GM18909 (cell line): ENCODE data around the gene MAML2.
A peak's percentile ranks its signal among the peaks of the same experiment; 100 is the strongest.

Experiments used
- ATAC-seq: cut with Tn5 transposase; IDR thresholded peaks from one replicate; pipeline ENCODE4 v1.9.1; 2021; ENCODE audit warnings: mild to moderate bottlenecking; ENCODE audit not compliant: unreplicated experiment, poor library complexity

MAML2 gene

DNA sequence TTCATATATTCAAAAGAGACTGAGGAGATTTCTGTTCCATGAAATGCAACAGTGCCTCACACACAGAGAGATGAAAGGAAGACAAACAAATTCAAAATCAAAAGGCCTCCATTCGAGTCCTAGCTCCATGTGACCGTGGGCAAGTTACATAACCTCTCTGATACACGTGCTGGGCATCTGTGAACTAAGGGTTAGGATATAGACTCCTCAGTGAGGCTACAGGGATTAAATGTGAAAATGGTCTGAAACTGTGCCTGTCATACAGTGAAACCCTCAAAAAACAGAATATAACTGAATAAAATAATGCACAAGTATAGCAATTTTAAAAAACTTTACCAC is 307.3 kb downstream of the MAML2 start:
- no peak for ATAC-seq

DNA sequence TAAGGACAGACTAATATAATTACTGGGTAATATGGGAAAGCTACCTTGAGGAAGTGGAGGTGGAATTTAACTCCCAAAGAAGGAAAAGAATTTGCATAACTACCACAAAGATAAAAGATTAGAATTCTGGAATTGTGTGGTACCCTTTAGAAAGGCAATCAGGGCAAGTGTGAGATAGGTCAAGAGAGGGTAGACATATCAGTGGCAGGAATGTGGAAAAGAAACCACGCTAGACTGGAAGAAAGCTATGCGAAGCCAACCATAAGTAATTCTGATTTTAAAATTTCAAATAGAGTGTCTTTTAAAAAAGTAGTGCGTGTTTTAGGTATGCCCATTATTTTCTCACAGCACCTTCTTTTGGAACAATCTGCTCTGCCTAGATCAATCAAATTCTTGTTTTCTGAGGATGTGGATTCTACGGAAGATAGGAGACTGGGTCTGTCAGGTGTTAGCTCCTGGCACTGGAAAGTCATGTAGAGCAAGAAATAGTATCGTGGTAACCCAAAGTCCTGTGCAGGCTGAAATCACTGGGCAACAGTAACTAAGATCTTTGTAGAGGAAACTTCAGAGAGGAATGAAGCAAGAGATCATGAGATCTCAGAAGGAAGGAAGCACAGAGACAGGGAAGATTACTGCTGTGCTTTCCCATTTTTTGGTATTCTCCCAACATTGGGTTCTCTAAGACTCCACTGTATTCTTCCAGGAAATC is 307.8 kb downstream of the MAML2 start:
- ATAC-seq, result no peak

- no peak for ATAC-seq
Measured at GRCh38 chr11:96033599-96033998, 309.4 kb downstream of the MAML2 start.

DNA sequence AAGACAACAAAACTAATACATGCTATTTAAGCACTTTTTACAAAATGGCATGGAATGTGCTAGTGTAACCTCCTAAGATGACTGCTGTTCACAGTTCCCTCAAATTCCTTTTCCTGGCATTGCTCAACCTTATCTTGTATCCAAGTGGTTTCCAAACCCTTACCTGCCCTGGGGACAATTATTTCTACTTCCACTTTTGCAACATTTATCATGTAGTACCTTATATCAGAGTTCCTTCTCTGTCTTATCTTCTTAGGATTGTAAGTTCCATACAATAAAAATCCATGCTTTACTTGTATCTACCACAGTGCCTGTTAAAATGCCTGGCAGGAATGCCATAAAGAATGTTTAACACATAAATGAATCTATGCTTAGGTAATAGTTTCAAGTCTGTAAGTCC is 309.9 kb downstream of the MAML2 start:
- ATAC-seq, result no peak

DNA sequence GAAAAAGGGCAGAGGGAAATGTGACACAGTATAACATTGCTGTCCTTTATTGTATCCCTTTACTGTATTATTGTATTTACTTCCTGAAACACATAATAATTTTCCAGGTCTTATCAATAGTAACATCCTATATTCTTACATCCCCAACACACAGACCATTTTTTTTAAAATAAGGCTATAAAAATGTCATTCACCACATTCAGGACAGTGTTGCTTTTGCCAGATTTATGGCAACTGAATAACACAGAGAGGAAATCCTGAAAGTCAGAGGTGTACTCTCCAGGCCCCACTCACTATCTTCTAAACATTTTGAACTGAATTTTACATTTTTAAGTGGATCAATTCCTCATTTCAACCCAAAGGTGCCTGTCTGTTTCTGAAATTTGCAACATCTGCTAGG is 314.2 kb downstream of the MAML2 start:
- no peak for ATAC-seq

DNA sequence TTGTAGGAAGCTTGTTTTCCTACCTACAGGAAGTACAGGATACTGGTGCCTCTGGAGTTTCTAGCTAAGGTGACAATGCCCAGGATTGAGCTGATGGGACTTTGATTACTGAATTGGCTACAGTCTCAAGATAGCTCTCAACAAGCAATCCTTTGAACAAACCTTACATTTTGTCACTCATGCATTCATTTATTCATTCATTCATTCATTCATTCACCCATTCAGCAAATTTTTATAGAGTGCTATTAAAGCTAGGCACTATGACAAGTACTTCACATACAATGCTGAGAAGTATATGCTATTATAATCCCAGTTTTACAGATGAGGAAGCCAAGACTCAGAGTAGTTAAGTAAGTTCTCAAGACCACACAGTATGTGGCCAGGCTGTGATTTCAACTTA is 316.0 kb downstream of the MAML2 start:
- no peak for ATAC-seq

DNA sequence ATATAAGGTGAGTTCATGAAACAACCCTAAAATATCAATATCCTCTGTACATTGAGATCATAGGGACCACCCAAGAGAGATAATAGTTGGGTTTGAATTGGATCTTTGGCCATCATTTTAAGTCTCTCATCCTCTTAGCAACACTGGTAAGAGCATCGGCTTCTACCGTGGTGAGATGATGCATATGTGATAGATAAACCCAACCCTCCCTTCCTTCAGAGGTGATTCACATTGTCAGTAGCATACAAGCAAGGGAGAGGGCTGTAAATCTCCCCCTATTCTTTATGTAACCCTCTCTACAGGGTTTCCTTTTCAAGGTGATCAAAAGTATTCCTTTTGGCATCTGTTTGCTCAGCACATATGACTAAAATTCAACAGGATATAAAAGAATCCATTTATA is 316.7 kb downstream of the MAML2 start:
- ATAC-seq, result no peak

- no peak for ATAC-seq
Measured at GRCh38 chr11:96024666-96025065, 318.3 kb downstream of the MAML2 start.

- ATAC-seq, result no peak
Measured at GRCh38 chr11:96023275-96023674, 319.7 kb downstream of the MAML2 start.

DNA sequence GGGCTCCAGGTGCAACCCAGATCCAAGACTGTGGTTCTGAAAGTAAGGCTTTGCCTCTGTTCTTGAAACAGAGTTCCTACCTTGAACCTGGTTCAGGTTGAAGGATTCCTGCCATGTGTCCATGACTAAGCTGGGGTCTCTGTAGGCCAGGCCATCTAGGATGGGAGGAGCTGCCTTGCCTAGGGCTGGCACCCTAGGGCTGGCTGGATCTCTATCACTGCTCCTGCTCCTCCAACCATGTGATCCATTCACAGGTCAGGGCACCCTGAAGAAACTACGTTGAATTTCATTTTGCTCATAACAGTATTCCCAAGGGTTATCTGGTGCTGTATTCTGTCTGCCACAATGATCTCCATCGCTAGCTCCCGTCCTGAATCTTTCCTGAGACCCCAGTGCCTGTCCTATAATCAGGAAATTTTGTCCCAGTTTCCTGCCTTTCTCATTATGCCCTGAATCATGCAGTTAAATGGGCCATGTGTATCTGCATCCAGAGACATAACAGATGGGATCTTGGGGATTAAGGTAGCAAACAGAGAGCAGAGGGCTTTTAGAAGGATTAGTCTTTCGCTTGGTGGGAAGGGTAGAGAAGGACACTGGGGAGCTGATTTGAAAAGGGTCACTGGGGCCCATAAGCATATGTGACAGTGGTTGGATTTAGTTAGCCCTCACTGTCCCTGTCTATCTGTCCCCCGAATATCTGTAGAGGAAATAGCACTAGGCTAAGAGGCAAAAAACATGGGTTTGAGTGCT is 320.9 kb downstream of the MAML2 start:
- no peak for ATAC-seq

DNA sequence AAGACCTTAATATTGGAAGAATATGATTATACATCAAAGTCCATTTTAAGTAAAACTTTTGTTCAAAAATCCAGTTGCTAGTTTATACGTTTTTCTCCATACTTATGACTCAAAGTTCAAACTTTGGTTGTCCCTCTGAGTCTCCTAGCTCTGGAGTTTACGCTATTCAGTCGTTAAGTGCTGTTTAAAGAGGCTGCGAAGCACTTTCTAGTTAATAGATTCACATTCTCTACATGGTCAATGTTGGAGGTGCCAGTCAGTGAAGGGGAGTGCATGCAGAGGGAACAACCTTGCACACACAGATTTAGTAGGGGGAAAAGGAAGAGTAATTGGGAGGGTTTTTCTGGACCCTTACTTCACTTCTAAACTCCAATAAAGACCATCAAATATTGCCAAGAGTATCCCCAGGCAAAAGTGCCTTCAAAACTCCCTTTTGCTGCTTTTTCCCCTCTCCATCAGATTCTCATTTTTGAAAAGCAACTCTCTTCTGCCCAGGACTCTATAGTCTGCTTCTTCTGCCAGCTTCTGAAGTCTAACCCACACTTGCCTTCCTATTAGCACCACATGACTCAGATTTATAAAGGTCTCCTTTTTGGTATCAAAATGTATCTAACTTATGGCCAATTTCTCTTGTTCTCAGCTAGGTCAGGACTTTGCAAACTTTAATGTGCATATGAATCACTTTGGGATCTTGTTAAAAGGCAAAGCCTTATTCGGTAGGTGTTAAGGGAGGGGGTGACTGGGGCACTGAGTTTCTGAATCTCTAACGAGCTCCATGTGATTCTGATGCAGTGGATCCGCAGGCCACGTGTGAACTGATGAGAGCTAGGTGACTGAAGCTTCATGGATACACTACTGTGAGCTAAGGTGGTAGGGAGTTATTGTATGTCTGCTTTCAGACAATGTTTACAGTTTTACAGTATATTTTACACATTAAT is 322.9 kb downstream of the MAML2 start:
- no peak for ATAC-seq

DNA sequence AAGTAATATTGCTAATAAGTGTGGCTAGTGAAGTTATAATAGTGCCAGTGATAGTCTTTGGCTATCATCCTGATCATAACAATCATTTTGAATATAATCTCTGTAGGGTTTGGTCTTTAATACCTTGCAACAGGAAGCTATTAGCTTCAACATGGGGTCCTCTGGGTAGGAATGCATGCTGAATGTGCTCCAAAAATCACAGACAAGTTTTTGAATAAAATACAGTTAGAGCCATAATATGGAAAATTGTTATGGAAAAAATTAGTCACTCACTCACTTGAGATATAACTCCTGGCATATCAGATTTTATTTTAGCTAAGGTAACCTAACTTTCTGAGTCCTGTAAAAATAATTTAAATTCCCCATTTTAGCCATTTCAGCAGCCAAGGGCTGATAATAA is 323.7 kb downstream of the MAML2 start:
- ATAC-seq, result no peak

- no peak for ATAC-seq
Measured at GRCh38 chr11:96017856-96018255, 325.1 kb downstream of the MAML2 start.

DNA sequence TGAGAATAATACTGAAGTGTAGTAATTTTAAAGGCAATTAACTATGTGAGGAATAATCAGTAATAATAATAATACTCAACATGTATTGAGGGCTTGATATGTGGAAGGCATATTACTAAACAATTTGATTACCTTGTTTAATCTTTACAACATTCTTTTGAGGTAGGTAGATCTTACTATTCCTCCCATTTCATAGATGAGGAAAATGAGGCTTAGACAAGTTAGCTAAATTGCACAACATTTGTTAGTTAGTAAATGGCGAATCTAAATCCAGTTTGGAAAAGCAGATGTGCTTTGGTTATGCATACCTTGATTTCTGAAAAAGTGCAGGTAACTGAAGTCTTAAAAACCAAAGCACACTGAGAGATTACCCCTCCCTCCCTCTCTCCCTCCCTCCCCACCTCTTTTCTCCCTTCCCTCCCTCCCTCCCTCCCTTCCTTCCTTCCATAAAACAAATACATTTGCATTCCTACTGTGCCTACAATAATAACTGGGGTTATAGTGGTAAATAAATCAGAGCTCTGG is 326.0 kb downstream of the MAML2 start:
- ATAC-seq, result no peak

DNA sequence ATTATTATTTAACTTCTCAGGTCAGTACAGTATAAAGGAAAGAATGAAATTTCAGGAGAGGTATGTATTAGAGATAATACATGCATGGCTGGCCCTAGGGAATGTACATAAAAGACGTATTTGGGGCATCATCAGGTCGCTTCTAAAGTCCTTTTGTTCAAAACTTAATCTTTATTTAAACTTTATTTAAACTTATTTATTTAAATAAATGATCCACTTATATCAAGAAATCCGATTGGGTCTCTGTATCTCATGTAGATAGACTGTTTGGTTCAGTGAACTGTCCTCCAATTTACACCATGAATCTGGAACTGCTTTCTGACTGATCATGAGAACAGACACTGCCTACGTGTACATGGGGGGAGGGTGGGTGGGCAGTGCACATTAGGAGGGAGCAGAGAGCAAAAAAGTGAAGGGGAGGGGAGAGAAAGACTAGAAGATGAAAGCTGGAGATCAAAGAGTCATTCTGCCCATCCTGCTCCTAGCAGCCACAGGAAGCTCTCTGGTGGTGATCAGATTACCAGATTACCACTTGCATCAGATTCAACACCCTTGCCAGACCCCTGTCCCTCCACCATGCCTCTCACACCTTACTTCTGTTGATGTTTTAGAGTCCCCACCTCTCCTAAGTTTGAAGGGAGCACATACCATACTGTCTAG is 327.0 kb downstream of the MAML2 start:
- ATAC-seq, result no peak

GRCh38 chr11:96014217-96014616 is 328.8 kb downstream of the MAML2 start:
- ATAC-seq, result peak; percentile 40

DNA sequence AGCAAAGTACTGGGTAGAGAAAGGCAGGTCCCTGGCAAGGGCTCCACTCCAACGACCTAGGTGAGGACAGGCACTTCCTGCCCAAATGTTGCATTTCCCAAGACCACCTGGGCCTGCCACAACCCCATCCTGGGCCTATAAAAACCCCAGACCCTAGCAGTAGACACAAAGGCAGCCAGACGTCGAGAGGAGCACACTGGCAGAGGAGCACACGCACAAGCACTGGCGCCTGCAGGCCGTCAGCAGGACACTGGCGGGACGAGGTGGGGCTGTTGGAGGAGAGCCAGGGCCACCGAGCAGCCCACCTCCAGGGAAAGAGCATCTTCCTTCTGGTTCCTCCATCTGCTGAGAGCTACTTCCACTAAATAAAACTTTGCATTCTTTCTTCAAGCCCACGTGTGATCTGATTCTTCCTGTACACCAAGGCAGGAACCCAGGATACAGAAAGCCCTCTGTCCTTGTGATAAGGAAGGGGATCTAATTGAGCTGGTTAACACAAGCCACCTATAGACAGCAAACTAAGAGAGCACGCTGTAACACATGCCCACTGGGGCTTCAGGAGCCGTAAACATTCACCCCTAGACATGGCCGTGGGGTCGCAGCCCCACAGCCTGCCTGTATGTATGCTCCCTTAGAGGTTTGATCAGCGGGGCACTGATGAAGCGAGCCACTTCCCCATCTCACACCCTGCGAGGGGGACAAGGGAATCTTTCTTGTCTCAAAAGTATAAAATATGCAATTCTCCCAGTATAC is 329.4 kb downstream of the MAML2 start:
- peak; percentile 9 for ATAC-seq

DNA sequence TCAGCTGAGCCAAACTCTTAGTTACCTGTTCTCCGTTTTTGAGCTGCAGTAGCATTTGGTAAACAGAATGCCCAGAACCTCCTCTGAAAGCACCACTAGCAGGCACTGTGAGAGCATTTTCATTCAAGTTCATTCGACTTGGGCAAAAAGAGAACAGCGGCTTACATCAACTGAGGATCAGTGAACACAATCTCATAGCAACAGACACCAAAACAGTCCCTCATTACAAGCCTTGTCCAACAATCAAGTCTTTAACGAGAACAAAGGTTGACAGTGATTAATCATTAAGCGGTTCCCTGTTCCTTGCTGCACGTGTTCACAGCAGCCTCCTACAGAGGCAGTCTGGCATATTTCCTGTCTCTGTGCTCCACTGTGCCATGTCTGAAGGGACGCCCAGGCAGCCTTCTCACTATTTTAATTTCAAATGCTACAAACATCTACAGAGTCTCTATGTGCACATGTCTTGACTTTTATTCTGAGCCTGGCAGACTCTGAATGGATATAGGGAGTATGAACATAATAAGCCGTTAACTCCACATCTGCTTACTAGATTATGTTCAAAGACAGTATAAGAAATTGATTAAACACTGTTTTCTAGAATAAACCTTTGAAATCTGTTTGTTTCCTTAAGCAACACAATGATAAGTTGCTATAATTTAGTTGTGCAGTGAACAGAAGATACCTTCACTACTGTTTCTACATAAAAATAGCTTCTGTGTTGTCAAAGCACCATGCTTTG is 330.7 kb downstream of the MAML2 start:
- peak; percentile 93 for ATAC-seq

- no peak for ATAC-seq
Measured at GRCh38 chr11:96010683-96011082, 332.3 kb downstream of the MAML2 start.
